ENCODE measurements around the gene TEKT5. TPM values are rescaled to one million over a fixed set of nuclear protein-coding genes. Genes with fewer than 3 reads are reported as not detected.

TEKT5 gene
- total and polyA plus RNA-seq, 9 of the 15 experiments (the other 6 are each of a cell fraction or from before 2014, with no cell fraction given) = 0.10 to 0.19 TPM; not detected in 7

DNA sequence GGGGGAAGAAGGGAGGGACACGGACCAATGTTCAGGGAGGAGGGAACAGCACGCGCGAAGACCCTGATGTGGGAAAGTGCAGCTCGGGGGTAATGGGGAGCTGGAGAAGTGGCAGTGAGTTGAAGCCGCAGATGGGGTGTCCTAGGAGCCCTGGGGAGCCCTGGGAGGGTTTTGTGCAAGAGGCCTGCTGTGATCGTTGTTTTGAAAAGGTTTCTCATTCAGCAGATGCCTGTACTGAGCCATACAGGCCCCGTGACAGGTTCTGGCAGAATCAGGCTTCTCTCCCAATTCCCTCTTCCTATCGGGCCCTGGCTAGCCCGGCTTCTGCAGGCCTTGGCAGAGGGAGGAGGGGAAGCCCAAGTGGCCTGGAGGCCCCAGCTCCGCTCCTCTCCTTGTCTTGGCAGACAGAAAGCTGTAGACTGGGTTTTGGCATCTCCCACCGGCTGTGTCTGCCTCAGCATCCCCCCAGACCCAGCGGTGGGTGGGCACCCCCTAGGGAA lies 76.0 kb downstream of the TEKT5 start (continued):
- TF ChIP-seq COPS2 (conservative IDR thresholded peaks at IDR 0.05) = no peak

DNA sequence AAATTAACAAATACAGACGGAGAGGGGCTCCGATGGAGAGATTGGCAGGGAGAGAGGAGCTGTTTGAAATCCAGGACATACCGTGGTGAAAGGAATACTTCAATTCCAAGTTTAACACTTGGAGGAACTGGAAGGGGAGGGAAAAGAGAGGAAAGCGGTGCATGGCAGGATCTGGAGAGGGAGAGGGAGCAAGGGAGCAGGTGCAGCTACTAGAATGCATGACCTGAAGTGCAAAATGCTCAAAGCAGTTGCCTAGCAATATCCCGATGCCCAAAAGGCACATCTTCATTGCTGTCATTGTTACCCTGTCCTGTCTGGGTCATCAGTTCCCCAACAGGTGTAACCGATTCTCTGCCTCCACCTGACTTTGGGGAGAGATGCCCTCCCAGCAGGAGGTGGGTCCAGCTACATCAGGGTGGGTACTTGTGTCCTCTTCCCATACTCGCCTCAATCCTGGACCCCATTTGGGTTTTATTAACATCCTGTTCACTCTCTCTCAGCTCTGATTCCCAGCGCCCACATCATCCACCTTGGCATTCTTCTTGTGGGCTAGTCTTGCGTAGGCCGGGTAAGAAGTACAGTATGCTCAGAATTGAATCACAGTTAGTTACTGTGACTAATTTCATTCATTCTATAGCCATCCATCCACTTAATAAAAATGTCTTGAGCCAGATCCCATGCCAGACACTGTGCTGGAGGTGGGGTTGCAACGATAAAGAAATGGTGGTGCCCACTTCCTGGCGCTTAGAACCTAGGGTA lies 76.9 kb downstream of the TEKT5 start:
- CTCF ChIA-PET (ENCODE audit: low intra/inter-chr PET ratio) = no interaction called here
- 16% methylated on average over 12 of the region's 12 CpGs for WGBS (ENCODE audit: insufficient coverage, low coverage, missing lambda C conversion rate)
- TF ChIP-seq NRF1 (conservative IDR thresholded peaks at IDR 0.05 in 1 of 2, IDR thresholded peaks at IDR 0.05 in 1 of 2) (no peak), ZNF253 (CRISPR knock-in tag; conservative IDR thresholded peaks at IDR 0.05) (no peak), SMAD4 (CRISPR knock-in tag; conservative IDR thresholded peaks at IDR 0.05) (no peak)
- TF ChIP-seq, protein P1, sequence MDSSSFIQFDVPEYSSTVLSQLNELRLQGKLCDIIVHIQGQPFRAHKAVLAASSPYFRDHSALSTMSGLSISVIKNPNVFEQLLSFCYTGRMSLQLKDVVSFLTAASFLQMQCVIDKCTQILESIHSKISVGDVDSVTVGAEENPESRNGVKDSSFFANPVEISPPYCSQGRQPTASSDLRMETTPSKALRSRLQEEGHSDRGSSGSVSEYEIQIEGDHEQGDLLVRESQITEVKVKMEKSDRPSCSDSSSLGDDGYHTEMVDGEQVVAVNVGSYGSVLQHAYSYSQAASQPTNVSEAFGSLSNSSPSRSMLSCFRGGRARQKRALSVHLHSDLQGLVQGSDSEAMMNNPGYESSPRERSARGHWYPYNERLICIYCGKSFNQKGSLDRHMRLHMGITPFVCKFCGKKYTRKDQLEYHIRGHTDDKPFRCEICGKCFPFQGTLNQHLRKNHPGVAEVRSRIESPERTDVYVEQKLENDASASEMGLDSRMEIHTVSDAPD (CRISPR knock-in tag; IDR thresholded peaks at IDR 0.05) = no peak
- Histone ChIP-seq H3K9ac (ENCODE audit: insufficient read depth in 1 of 2, low read depth in 2 of 2, low read length in 2 of 2) (no peak overlapping the region), H3K36me3 (ENCODE audit: control insufficient read depth, insufficient read depth, low read length) (no peaks in the 10 kb centered on the region), H3K9me1 (ENCODE audit: control insufficient read depth, insufficient read depth, low read length) (no peaks in the 10 kb centered on the region), H2AFZ (ENCODE audit: low read depth, low read length) (no peak overlapping the region), H4K20me1 (replicated peaks; ENCODE audit: control insufficient read depth, insufficient read depth, low read length) (no peaks in the 10 kb centered on the region), H3K27ac (ENCODE audit: extremely low read depth, low read depth, low read length) (no peak overlapping the region), H3K27me3 (ENCODE audit: control insufficient read depth in 2 of 2, insufficient read depth in 2 of 2, low read length in 2 of 2) (peaks cover 2 to 28% of the 10 kb centered on the region in 2 experiments; a peak in 4 of 5 replicates), H3K79me2 (ENCODE audit: control insufficient read depth, insufficient read depth, low read length) (no peaks in the 10 kb centered on the region), H3K4me2 (ENCODE audit: insufficient read depth, low read length) (no peak overlapping the region), H3K4me1 (replicated peaks in 1 of 2; ENCODE audit: control insufficient read depth in 2 of 2, insufficient read depth in 2 of 2, low read length in 2 of 2) (peaks cover 21 to 47% of the 10 kb centered on the region in 2 experiments; a peak in 4 of 5 replicates), H3K4me3 (no peak overlapping the region), H3K9me3 (replicated peaks; ENCODE audit: control insufficient read depth, insufficient read depth, low read depth, low read length) (no peaks in the 10 kb centered on the region)
- no TSS peak for BruUV-seq (replicated peaks)
- FAIRE-seq (no peak), ATAC-seq (no peak), DNase-seq (ENCODE audit: extremely low read depth in 1 of 4, low spot score in 3 of 4) (no peak)
- intact Hi-C loops (cut with micrococcal nuclease) (no loop called here), in situ Hi-C loops (cut with MboI) (no loop called here)
- POLR2A ChIA-PET = interaction anchor here (0.6 kb wide), 1 partner anchor 14 kb away, joined by 4 read pairs; no protein-coding TSS in a partner anchor
